Adrenal gland (tissue), 12 donors: ENCODE data around the gene RAI14. TPM values are rescaled to one million over a fixed set of nuclear protein-coding genes. Genes with fewer than 3 reads are reported as not detected.

Experiments used
- DNase-seq, 7 donors: peaks; one replicate each; pipeline ENCODE4 v3.0.0-alpha.2; 2019 to 2020
- H3K27ac ChIP-seq, 5 donors: fragments of 200-600 bp; sonication (generic) in 4 of 5; 1 replicate in 3 of 5; 2 replicates in 2 of 5; pipeline versions ENCODE4 v1.5.1 to v1.8.0; 2016 to 2020; ENCODE audit warnings: mild to moderate bottlenecking in 1 of 5
- H3K27me3 ChIP-seq: fragments of 200-600 bp; 2 replicates; pipeline ENCODE4 v1.8.0; 2021
- H3K36me3 ChIP-seq, 2 donors: fragments of 200-600 bp; replicated peaks in 1 of 2; 1 replicate in 1 of 2; 2 replicates in 1 of 2; pipeline versions ENCODE4 v1.5.1 to v1.8.0; 2018 to 2022
- H3K4me1 ChIP-seq, 2 donors: fragments of 200-600 bp; replicated peaks in 1 of 2; 1 replicate in 1 of 2; 2 replicates in 1 of 2; pipeline versions ENCODE4 v1.5.1 to v1.8.0; 2018 to 2021
- H3K4me3 ChIP-seq, 4 donors: fragments of 200-600 bp; sonication (generic) in 3 of 4; one replicate each; pipeline ENCODE4 v1.5.1; 2016 to 2018
- H3K9me3 ChIP-seq, 3 donors: fragments of 200-600 bp; sonication (generic) in 1 of 3; replicated peaks in 1 of 3; 1 replicate in 2 of 3; 2 replicates in 1 of 3; pipeline versions ENCODE4 v1.5.1 to v1.8.0; 2016 to 2021
- CTCF ChIP-seq, 6 experiments: fragments of 450-650 bp in 4 of 6; fragments of 200-600 bp in 2 of 6; sonication (generic) in 1 of 6; IDR thresholded peaks; 1 replicate in 5 of 6; 2 replicates in 1 of 6; pipeline versions ENCODE4 v1.5.1 to v1.8.0; 2016 to 2021; ENCODE audit warnings: antibody characterized with exemption in 6 of 6, mild to moderate bottlenecking in 2 of 6, moderate library complexity in 1 of 6
- POLR2A ChIP-seq, 2 donors: fragments of 450-650 bp; IDR thresholded peaks; one replicate each; pipeline ENCODE4 v1.6.1; 2017; ENCODE audit warnings: antibody characterized with exemption in 2 of 2, mild to moderate bottlenecking in 2 of 2, moderate library complexity in 1 of 2
- WGBS, 4 donors: extraction: QIAGEN DNeasy Blood & Tissue Kit in 2 of 4; methylation state at CpG; one replicate each; pipeline versions ENCODE4 v1.1.5 to v1.1.7; 2013 to 2017; 5-methylcytosine and 5-hydroxymethylcytosine counted together
- intact Hi-C, 2 donors: fragments of 100-400 bp; cut with DNase I; formaldehyde crosslinking; loops; one replicate each; pipeline versions ENCODE4 v1.14.1 to v1.15.0; 2022 to 2023
- polyA plus RNA-seq, 3 donors: library from polyadenylated mRNA; stranded (reverse); fragments of 200-250 nt in 2 of 3; fragments of 350-450 nt in 1 of 3; fragmentation: Illumina TruSeq in 1 of 3; extraction: RNeasy Lipid Tissue Mini Kit (QIAGEN cat#74804) in 1 of 3; gene quantifications; one replicate each; pipeline ENCODE4 v1.2.3, GENCODE V29; 2013 to 2014
- total RNA-seq, 9 donors: library from RNA; depleted of rRNA in 4 of 9; stranded (reverse); fragments of >200 nt in 4 of 9; fragments of 120-200 nt in 1 of 9; fragmentation: NEBNext Ultra II Directional in 1 of 9; extraction: Animal tissue kit (Norgen Biotek cat#: 25700) in 1 of 9; gene quantifications; one replicate each; pipeline versions ENCODE4 v1.1.0 to v1.2.4, GENCODE V29; 2013 to 2023
- donor health status: healthy with polysubstance abuse.
- donor health status: Bipolar disorder and iron deficiency.
- donor health status: DM: yes; HTN: yes; CAD: no.
- donor health status: DM: no; HTN: no; CAD: no.
- donor health status: DM: no; HTN: no; CAD: no.
- donor health status: DM: yes; HTN: yes; CAD: no.

Gene RAI14
- total and polyA plus RNA-seq, 12 donors = 9.1 to 158 (median 28.5) TPM

DNA sequence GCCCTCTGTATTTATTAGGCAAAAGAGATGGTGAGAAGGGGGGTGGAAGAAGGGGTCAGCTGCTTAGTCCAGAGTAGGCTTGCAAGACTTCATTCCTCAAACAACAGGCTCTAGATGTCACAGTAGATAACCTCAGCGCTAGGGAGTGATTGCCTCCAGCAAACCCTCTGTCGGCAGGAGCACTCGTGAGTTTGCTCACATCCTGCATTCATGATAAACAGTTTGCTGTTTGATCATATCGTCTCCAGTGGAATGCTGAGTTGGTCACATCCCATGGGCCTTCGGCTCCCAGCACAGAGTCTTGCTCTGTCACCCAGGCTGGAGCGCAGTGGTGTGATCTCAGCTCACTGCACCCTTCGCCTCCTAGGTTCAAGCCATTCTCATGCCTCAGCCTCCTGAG, 186.4 kb downstream of the RAI14 start:
- Histone ChIP-seq H3K27ac (no peak overlapping the region), H3K36me3 (no peaks in the 10 kb centered on the region), H3K4me3 (no peak overlapping the region), H3K9me3 (no peaks in the 10 kb centered on the region), H3K27me3 (no peaks in the 10 kb centered on the region), H3K4me1 (peaks cover 0 to 16% of the 10 kb centered on the region in 2 donors)
- TF ChIP-seq CTCF (IDR thresholded peaks at IDR 0.05) (no peak), POLR2A (IDR thresholded peaks at IDR 0.05) (no peak)
- 85 to 95% (median 91%) methylated on average over 7 of the region's 7 CpGs for WGBS, 4 donors
- no peak for DNase-seq
- intact Hi-C loops = no loop called here

GRCh38 chr5:34843497-34843896, 187.4 kb downstream of the RAI14 start:
- H3K27ac ChIP-seq = no peak overlapping the region
- WGBS, 4 donors = 44 to 53% (median 49%) methylated on average over 2 of the region's 2 CpGs
- peaks cover 0 to 12% of the 10 kb centered on the region in 2 donors for H3K4me1 ChIP-seq
- intact Hi-C loops = no loop called here
- H3K36me3 ChIP-seq = no peaks in the 10 kb centered on the region
- H3K4me3 ChIP-seq = no peak overlapping the region
- H3K27me3 ChIP-seq = no peaks in the 10 kb centered on the region
- no peak for TF ChIP-seq POLR2A (IDR thresholded peaks at IDR 0.05)
- no peak for TF ChIP-seq CTCF (IDR thresholded peaks at IDR 0.05)
- peak in 5 of 7 donors; percentile 31 to 74 (median 56) for DNase-seq
- H3K9me3 ChIP-seq = no peaks in the 10 kb centered on the region

- H3K9me3 ChIP-seq = no peaks in the 10 kb centered on the region
- H3K36me3 ChIP-seq = no peaks in the 10 kb centered on the region
- TF ChIP-seq POLR2A (IDR thresholded peaks at IDR 0.05) = no peak
- TF ChIP-seq CTCF (IDR thresholded peaks at IDR 0.05) = no peak
- H3K4me1 ChIP-seq = peaks cover 0 to 9% of the 10 kb centered on the region in 2 donors
- H3K27ac ChIP-seq = no peak overlapping the region
- no peak overlapping the region for H3K4me3 ChIP-seq
- no peaks in the 10 kb centered on the region for H3K27me3 ChIP-seq
- DNase-seq = no peak
- WGBS, 4 donors = 67 to 76% (median 70%) methylated on average over 3 of the region's 3 CpGs
- intact Hi-C loops = no loop called here
These were observed 188.0 kb downstream of the RAI14 start for GRCh38 chr5:34844106-34844505.

DNA sequence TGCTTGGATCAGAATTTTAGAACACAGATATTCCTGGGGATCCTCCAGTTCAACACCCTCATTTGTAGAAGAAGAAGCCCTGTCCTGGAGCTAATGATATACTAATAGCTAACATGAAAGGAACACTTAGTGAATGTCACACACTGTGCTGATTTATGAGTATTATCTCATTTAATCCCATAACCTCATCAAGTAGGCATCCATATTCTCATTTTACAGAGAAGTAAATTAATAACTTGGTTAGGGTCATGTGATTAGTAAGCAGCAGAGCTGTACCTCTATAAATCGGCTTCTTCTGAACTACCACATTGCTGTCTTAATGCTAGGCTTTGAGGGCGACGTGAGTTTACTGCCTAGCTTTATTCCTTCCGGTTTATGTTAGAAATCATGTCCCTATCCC, 188.9 kb downstream of the RAI14 start:
- intact Hi-C loops = no loop called here
- H3K36me3 ChIP-seq = no peaks in the 10 kb centered on the region
- DNase-seq = no peak
- H3K4me1 ChIP-seq = peaks cover 0 to 9% of the 10 kb centered on the region in 2 donors
- no peaks in the 10 kb centered on the region for H3K9me3 ChIP-seq
- H3K27ac ChIP-seq = no peak overlapping the region
- TF ChIP-seq CTCF (IDR thresholded peaks at IDR 0.05) (no peak), POLR2A (IDR thresholded peaks at IDR 0.05) (no peak)
- 64 to 70% (median 69%) methylated on average over 4 of the region's 4 CpGs for WGBS, 4 donors
- H3K4me3 ChIP-seq = no peak overlapping the region
- no peaks in the 10 kb centered on the region for H3K27me3 ChIP-seq
